MCF 10A (cell line): ENCODE results near the gene TLR4. TPM values are rescaled to one million over a fixed set of nuclear protein-coding genes. Genes with fewer than 3 reads are reported as not detected.

Experiments used
- BruUV-seq: library from RNA; stranded (reverse); fragments of 400-500 nt; replicated peaks from 2 replicates; lab custom pipeline; 2021; lab: Mats Ljungman, UMichigan
- CTCF ChIA-PET: fragments of 300-600 bp; sonication (Branson Sonifier 250); formaldehyde crosslinking; extraction: SDS; loops from one replicate; lab custom pipeline; 2021; ENCODE audit warnings: antibody characterized with exemption, inconsistent platforms; lab: Yijun Ruan, JAX
- POLR2A ChIA-PET: fragments of 300-600, 350-650 bp; sonication (Branson Sonifier 250); formaldehyde crosslinking; extraction: SDS; loops from one replicate; lab custom pipeline; 2020; ENCODE audit warnings: antibody characterized with exemption, inconsistent platforms; lab: Yijun Ruan, JAX
- DNase-seq: peaks from one replicate; pipeline ENCODE4 v3.0.0-alpha.2; 2018; ENCODE audit not compliant: unreplicated experiment
- H3K27ac Mint-ChIP-seq: one replicate; pipeline ENCODE4 v1.8.0; 2022; ENCODE audit warnings: mild to moderate bottlenecking, low read depth, mixed read lengths; ENCODE audit not compliant: unreplicated experiment
- H3K27me3 Mint-ChIP-seq: one replicate; pipeline ENCODE4 v1.8.0; 2022; ENCODE audit warnings: mixed read lengths; ENCODE audit not compliant: insufficient read depth, unreplicated experiment
- H3K36me3 Mint-ChIP-seq: one replicate; pipeline ENCODE4 v1.8.0; 2022; ENCODE audit warnings: mild to moderate bottlenecking, moderate library complexity, mixed read lengths; ENCODE audit not compliant: insufficient read depth, unreplicated experiment
- H3K4me1 Mint-ChIP-seq: one replicate; pipeline ENCODE4 v1.8.0; 2022; ENCODE audit warnings: mixed read lengths; ENCODE audit not compliant: insufficient read depth, unreplicated experiment
- H3K4me3 Mint-ChIP-seq: one replicate; pipeline ENCODE4 v1.8.0; 2022; ENCODE audit warnings: mild to moderate bottlenecking, moderate library complexity, mixed read lengths; ENCODE audit not compliant: unreplicated experiment
- H3K9me3 Mint-ChIP-seq: one replicate; pipeline ENCODE4 v1.8.0; 2022; ENCODE audit warnings: mixed read lengths; ENCODE audit not compliant: unreplicated experiment
- intact Hi-C: fragments of 100-400 bp; cut with micrococcal nuclease; formaldehyde crosslinking; loops from 2 replicates; pipeline ENCODE4 v1.14.1; 2022
- total RNA-seq: library from RNA; stranded (reverse); gene quantifications from 2 replicates; pipeline ENCODE4 v1.2.3, GENCODE V29; 2022
- TF ChIP-seq, protein P1 (sequence below): fragments of 200-600 bp; IDR thresholded peaks from one replicate; pipeline ENCODE4 v1.8.0; 2022; ENCODE audit warnings: antibody characterized with exemption, mild to moderate bottlenecking; ENCODE audit not compliant: unreplicated experiment

TLR4 gene
- total RNA-seq, 1 experiment from 2014 or later = not detected

DNA sequence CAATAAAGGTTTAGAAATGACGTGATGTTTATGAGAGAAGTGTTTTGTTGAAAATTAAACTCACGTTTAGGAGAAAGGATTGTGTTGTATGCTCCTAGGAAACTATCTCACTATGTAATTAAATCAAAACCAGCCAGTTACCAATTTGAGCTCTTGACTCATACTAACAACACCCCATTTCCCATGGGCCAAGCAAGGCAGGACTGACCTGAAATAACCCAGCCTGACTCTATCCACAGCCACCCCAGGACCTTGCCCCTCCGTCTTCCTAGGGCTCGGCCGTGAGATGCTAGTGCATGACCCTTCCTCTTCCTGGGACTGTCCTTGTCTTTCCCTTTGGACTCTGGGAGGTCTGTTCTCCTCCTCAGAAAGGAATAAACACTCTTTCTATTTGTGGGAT, 16.4 kb downstream of the TLR4 start:
- H3K4me3 Mint-ChIP-seq = no peak overlapping the region
- intact Hi-C loops = no loop called here
- H3K36me3 Mint-ChIP-seq = no peaks in the 10 kb centered on the region
- BruUV-seq = no TSS peak
- H3K27ac Mint-ChIP-seq = no peak overlapping the region
- CTCF ChIA-PET = no interaction called here
- no peaks in the 10 kb centered on the region for H3K4me1 Mint-ChIP-seq
- H3K9me3 Mint-ChIP-seq = peaks cover 33% of the 10 kb centered on the region
- TF ChIP-seq, protein P1, sequence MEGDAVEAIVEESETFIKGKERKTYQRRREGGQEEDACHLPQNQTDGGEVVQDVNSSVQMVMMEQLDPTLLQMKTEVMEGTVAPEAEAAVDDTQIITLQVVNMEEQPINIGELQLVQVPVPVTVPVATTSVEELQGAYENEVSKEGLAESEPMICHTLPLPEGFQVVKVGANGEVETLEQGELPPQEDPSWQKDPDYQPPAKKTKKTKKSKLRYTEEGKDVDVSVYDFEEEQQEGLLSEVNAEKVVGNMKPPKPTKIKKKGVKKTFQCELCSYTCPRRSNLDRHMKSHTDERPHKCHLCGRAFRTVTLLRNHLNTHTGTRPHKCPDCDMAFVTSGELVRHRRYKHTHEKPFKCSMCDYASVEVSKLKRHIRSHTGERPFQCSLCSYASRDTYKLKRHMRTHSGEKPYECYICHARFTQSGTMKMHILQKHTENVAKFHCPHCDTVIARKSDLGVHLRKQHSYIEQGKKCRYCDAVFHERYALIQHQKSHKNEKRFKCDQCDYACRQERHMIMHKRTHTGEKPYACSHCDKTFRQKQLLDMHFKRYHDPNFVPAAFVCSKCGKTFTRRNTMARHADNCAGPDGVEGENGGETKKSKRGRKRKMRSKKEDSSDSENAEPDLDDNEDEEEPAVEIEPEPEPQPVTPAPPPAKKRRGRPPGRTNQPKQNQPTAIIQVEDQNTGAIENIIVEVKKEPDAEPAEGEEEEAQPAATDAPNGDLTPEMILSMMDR = no peak
- no peaks in the 10 kb centered on the region for H3K27me3 Mint-ChIP-seq
- POLR2A ChIA-PET = no interaction called here
- DNase-seq = no peak

DNA sequence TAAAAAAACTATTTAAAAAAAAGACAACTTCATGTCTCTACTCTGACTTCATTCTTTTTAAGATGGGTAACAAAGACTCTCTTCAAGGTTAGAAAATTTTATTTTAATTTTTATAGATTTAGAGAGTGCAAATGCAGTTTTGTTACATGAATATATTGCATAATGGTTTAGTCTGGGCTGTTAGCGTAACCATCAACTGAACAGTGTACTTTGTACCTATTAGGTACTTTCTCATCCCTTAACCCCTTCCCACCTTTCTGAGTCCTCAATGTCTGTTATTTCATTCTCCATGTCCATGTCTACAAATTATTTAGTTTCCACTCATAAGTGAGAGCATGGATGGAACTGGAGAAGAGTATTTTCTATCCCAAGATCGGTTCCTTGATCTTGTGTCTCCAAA, 16.8 kb downstream of the TLR4 start:
- no TSS peak for BruUV-seq
- intact Hi-C loops = no loop called here

GRCh38 chr9:117722108-117722761, 18.0 kb downstream of the TLR4 start:
- CTCF ChIA-PET = no interaction called here
- intact Hi-C loops = no loop called here
- no peaks in the 10 kb centered on the region for H3K36me3 Mint-ChIP-seq
- peaks cover 34% of the 10 kb centered on the region for H3K9me3 Mint-ChIP-seq
- no peak overlapping the region for H3K27ac Mint-ChIP-seq
- no peak overlapping the region for H3K4me3 Mint-ChIP-seq
- no peaks in the 10 kb centered on the region for H3K4me1 Mint-ChIP-seq
- no peaks in the 10 kb centered on the region for H3K27me3 Mint-ChIP-seq
- POLR2A ChIA-PET = no interaction called here
- TF ChIP-seq, protein P1 = no peak
- DNase-seq = no peak
- BruUV-seq = no TSS peak

More for the DNA sequence above, 16.8 kb downstream of the TLR4 start:
- DNase-seq = no peak
- no peaks in the 10 kb centered on the region for H3K36me3 Mint-ChIP-seq
- no peak overlapping the region for H3K4me3 Mint-ChIP-seq
- H3K27me3 Mint-ChIP-seq = no peaks in the 10 kb centered on the region
- TF ChIP-seq, protein P1 = no peak
- no peak overlapping the region for H3K27ac Mint-ChIP-seq
- H3K4me1 Mint-ChIP-seq = no peaks in the 10 kb centered on the region
- CTCF ChIA-PET = no interaction called here
- H3K9me3 Mint-ChIP-seq = peaks cover 36% of the 10 kb centered on the region
- POLR2A ChIA-PET = no interaction called here

DNA sequence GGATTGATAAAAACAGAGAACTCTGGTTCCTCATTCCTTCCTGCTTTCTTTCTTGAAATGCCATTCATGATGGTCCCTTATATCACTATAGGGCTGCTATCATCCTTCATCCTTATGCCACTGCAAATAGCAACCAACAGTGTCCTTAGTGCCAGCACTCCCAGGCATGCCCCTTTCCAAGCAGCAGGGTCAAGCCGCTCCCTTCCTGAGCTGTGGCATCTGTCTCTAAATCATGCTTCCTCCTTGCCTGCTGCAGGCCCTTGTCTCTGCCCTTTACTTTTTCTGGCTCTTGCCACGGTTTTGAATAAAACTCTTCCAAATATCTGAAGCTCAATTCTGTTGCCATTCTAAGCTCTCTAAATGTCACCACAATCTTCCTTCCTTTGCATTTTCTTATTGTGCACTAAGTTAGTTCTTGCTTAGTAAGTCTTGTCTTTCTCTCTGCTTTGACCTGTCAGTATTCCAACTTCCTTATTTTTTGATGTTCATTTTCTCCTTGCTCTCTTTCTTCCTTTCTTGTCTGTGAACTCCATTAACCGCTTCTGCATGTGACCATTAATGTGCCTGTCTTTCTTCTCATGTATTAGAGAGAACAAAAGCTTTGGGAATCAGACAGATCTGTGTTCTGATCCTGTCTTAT, 19.9 kb downstream of the TLR4 start:
- Mint-ChIP-seq H3K27ac (no peak overlapping the region), H3K9me3 (peaks cover 26% of the 10 kb centered on the region), H3K27me3 (no peaks in the 10 kb centered on the region), H3K4me3 (no peak overlapping the region), H3K36me3 (no peaks in the 10 kb centered on the region), H3K4me1 (no peaks in the 10 kb centered on the region)
- CTCF ChIA-PET = interaction anchor here (0.7 to 0.9 kb wide), 3 partner anchors 10 to 117 kb away, joined by 3 read pairs; partner anchors contain the start of gene TLR4
- TF ChIP-seq, protein P1 = no peak
- POLR2A ChIA-PET = no interaction called here
- DNase-seq = no peak
- intact Hi-C loops = no loop called here
- BruUV-seq = no TSS peak
